ENCODE results near the gene HLCS. TPM values are rescaled to one million over a fixed set of nuclear protein-coding genes. Genes with fewer than 3 reads are reported as not detected.

The HLCS gene
- total RNA-seq, 1 donor, result 11.0 TPM

- no peak for DNase-seq (ENCODE audit: low read depth in 2 of 3, low spot score in 2 of 3)
Measured at GRCh38 chr21:36732761-36733160, 233.7 kb downstream of the HLCS start.

GRCh38 chr21:36732217-36732616 lies 234.3 kb downstream of the HLCS start:
- no peak for DNase-seq (ENCODE audit: low read depth in 2 of 3, low spot score in 2 of 3)

GRCh38 chr21:36730291-36731281 lies 235.9 kb downstream of the HLCS start:
- DNase-seq (ENCODE audit: low read depth in 2 of 3, low spot score in 2 of 3), result no peak

GRCh38 chr21:36729310-36729970 lies 237.0 kb downstream of the HLCS start:
- no peak for DNase-seq (ENCODE audit: low read depth in 2 of 3, low spot score in 2 of 3)

GRCh38 chr21:36728371-36729111 lies 237.9 kb downstream of the HLCS start:
- no peak for DNase-seq (ENCODE audit: low read depth in 2 of 3, low spot score in 2 of 3)

GRCh38 chr21:36727866-36728265 lies 238.6 kb downstream of the HLCS start:
- no peak for DNase-seq (ENCODE audit: low read depth in 2 of 3, low spot score in 2 of 3)

- no peak for DNase-seq (ENCODE audit: low read depth in 2 of 3, low spot score in 2 of 3)
Measured at GRCh38 chr21:36725793-36726386, 240.6 kb downstream of the HLCS start.

GRCh38 chr21:36724660-36725059 lies 241.8 kb downstream of the HLCS start:
- DNase-seq (ENCODE audit: low read depth in 2 of 3, low spot score in 2 of 3), result no peak

- no peak for DNase-seq (ENCODE audit: low read depth in 2 of 3, low spot score in 2 of 3)
Measured at GRCh38 chr21:36723371-36723881, 243.0 kb downstream of the HLCS start.

GRCh38 chr21:36722370-36723368 lies 243.8 kb downstream of the HLCS start:
- DNase-seq (ENCODE audit: low read depth in 2 of 3, low spot score in 2 of 3), result no peak

GRCh38 chr21:36721817-36722216 lies 244.7 kb downstream of the HLCS start:
- DNase-seq (ENCODE audit: low read depth in 2 of 3, low spot score in 2 of 3), result no peak

- no peak for DNase-seq (ENCODE audit: low read depth in 2 of 3, low spot score in 2 of 3)
Measured at GRCh38 chr21:36719614-36720013, 246.9 kb downstream of the HLCS start.

GRCh38 chr21:36718951-36719501 lies 247.4 kb downstream of the HLCS start:
- DNase-seq (ENCODE audit: low read depth in 2 of 3, low spot score in 2 of 3), result no peak

- no peak for DNase-seq (ENCODE audit: low read depth in 2 of 3, low spot score in 2 of 3)
Measured at GRCh38 chr21:36717976-36718375, 248.5 kb downstream of the HLCS start.

GRCh38 chr21:36716836-36717235 lies 249.6 kb downstream of the HLCS start:
- DNase-seq (ENCODE audit: low read depth in 2 of 3, low spot score in 2 of 3), result no peak

GRCh38 chr21:36716387-36716786 lies 250.1 kb downstream of the HLCS start:
- no peak for DNase-seq (ENCODE audit: low read depth in 2 of 3, low spot score in 2 of 3)

GRCh38 chr21:36713746-36714145 lies 252.7 kb downstream of the HLCS start:
- no peak for DNase-seq (ENCODE audit: low read depth in 2 of 3, low spot score in 2 of 3)

GRCh38 chr21:36710729-36711048 lies 255.8 kb downstream of the HLCS start:
- no peak for DNase-seq (ENCODE audit: low read depth in 2 of 3, low spot score in 2 of 3)

All from hematopoietic multipotent progenitor cell (in vitro differentiated cells).